D721Med (cell line): ENCODE results near the gene CNPY4.

ENCODE experiments used
- DNase-seq: peaks from one replicate; pipeline ENCODE4 v3.0.0; 2011; ENCODE audit warnings: low spot score; ENCODE audit not compliant: insufficient read length
- FAIRE-seq: peaks from 2 replicates; lab custom pipeline; 2011; peaks lifted over from hg19 to GRCh38; lab: Jason Lieb, UNC
- TF ChIP-seq, protein P1 (sequence below): IDR thresholded peaks from 2 replicates; pipeline ENCODE4 v1.5.1; 2012; ENCODE audit warnings: mild to moderate bottlenecking, control low read depth; ENCODE audit not compliant: insufficient read depth; ENCODE audit errors: missing control alignments

CNPY4 gene

DNA sequence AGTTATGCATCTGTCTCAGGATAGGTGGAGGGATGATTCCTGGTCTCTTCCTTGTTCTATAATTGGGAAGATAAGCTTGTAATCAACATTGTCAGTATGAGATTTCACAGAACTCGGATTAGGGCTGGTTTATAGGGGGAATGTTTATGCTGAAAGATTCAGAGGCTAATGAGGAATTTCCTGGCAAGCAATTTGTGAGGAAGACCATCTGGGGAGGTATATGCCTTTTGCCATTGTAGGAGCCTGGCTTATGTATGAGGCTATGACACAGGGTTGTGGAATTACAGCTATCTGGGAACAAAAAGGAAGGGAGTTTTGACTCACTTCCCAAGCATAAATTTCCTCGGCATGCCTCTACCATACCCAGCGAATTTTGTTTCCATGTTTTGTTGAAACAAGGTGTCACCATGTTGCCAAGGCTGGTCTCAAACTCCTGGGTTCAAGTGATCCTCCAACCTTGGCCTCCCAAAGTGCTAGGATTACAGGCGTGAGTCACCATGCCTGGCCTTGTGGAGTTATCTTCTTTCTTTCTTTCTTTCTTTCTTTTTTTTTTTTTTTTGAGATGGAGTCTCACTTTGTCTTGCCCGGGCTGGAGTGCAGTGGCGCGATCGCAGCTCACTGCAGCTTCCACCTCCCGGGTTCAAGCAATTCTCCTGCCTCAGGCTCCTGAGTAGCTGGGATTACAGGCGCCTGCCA, 32.2 kb upstream of the CNPY4 start:
- TF ChIP-seq, protein P1, sequence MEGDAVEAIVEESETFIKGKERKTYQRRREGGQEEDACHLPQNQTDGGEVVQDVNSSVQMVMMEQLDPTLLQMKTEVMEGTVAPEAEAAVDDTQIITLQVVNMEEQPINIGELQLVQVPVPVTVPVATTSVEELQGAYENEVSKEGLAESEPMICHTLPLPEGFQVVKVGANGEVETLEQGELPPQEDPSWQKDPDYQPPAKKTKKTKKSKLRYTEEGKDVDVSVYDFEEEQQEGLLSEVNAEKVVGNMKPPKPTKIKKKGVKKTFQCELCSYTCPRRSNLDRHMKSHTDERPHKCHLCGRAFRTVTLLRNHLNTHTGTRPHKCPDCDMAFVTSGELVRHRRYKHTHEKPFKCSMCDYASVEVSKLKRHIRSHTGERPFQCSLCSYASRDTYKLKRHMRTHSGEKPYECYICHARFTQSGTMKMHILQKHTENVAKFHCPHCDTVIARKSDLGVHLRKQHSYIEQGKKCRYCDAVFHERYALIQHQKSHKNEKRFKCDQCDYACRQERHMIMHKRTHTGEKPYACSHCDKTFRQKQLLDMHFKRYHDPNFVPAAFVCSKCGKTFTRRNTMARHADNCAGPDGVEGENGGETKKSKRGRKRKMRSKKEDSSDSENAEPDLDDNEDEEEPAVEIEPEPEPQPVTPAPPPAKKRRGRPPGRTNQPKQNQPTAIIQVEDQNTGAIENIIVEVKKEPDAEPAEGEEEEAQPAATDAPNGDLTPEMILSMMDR = no peak
- no peak for DNase-seq
- FAIRE-seq = no peak

DNA sequence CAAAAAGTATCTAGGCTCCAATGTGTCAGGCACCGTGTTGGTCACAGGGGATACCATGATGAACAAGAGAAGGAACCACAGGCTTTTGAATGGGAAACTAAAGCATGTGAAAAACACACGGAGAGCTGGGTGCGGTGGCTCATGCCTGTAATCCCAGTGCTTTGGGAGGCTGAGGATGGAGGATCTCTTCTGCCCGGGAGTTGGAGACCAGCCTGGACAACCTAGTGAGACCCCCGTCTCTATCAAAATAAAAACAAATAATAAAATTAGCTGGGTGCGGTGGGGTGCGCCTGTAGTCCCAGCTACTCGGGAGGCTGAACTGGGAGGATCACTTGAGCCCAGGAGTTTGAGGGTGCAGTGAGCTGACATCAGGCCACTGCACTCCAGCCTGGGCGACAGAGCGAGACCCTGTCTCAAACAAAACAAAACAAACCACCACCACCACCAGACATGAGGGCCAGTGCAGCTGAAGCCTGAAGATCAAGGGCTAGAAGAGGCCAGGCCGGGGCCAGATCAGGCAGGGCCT, 31.3 kb upstream of the CNPY4 start:
- no peak for FAIRE-seq

GRCh38 chr7:100088621-100089457, 30.6 kb upstream of the CNPY4 start, which contains the start of gene COPS6:
TSS of gene COPS6 (plus strand) at chr7:100088969. CDS start at chr7:100088991, 22 bp downstream.
- TF ChIP-seq, protein P1 = no peak
- DNase-seq = peak; percentile 72
- no peak for FAIRE-seq

More for the DNA sequence above, 31.3 kb upstream of the CNPY4 start:
- DNase-seq = no peak
- TF ChIP-seq, protein P1 = no peak

- FAIRE-seq = no peak
Observed at GRCh38 chr7:100089458-100090196, 29.8 kb upstream of the CNPY4 start.

GRCh38 chr7:100090527-100091410, 28.7 kb upstream of the CNPY4 start:
- DNase-seq (no peak), FAIRE-seq (peak; percentile 38)
- TF ChIP-seq, protein P1 = no peak

More at GRCh38 chr7:100089458-100090196, 29.8 kb upstream of the CNPY4 start:
- no peak for DNase-seq
- TF ChIP-seq, protein P1 = no peak
